Islet precursor cell (in vitro differentiated cells): ENCODE measurements around the gene ARHGEF12.

Source experiments
- DNase-seq: peaks from one replicate; pipeline ENCODE4 v3.0.0-alpha.2; 2018

Gene ARHGEF12

DNA sequence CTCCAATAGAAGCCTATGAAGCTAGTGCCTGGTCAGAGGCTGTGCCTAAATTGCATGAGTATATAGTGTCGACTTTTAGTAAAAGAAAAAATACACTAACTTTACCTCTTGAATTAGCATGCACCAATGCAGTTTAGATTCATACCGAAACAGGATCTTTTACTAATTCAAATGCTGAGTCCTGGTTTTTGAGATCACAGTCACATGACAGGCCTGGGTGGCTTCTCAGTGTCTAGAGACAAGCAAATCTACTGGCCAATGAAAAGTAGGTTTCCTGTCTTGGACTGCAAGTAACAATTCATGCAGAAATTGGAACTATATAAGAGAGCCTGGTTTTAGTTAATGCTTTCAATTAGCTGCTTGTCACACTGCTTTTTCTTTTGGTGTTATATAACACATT, 7.2 kb downstream of the ARHGEF12 start:
- no peak for DNase-seq

DNA sequence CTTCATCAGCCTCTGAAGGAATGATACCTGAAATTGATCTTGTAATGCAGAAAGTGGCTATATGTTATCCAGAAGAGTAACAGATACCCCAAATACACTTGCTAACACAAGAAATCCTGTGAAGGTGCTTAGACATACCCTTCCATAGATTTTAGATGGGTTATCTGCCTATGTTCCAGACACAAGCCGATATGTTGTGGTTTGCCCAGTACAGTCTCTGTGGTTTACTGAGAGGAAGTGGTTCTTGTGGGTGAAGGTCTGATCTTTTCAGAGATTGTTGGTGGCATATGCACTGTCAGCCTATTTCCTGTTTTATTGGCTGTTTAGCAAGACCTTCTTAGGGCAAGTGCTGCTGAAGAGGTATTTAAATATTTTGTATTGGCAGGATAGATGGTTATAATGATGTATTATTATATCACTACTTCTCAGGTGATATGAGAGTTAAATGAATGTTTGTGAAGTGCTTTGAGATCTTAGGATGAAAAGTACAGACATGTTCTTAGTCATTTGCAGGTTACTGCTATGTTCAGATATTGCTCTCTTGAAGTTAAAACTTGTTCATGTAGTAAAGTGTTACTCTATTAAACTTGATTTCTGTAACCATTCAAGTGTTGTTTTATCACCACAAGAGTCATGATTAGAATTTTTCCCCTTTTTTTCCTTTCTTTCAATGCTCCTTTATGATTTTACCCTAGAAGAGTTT, 8.2 kb downstream of the ARHGEF12 start:
- DNase-seq = peak; percentile 74

GRCh38 chr11:120346233-120346632, 10.0 kb downstream of the ARHGEF12 start:
- no peak for DNase-seq

DNA sequence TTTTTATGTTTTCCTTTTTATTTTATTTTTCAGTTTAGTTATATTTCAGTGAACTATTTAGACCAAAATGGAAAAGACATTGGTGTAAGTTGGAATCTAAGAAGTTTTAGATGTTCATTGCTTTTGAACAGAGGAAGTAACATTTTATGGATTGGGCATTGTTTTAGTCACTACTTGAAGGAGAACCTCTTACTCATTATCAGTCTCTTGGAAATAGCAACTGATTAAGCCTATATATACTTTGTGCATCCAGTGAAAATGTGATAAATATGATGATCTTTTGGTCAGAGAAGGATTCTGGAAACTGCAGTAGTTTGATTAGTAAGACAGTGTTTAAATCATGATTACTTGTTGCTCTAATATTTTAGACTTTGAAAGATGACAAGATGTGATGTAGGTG, 14.4 kb downstream of the ARHGEF12 start:
- DNase-seq = no peak

DNA sequence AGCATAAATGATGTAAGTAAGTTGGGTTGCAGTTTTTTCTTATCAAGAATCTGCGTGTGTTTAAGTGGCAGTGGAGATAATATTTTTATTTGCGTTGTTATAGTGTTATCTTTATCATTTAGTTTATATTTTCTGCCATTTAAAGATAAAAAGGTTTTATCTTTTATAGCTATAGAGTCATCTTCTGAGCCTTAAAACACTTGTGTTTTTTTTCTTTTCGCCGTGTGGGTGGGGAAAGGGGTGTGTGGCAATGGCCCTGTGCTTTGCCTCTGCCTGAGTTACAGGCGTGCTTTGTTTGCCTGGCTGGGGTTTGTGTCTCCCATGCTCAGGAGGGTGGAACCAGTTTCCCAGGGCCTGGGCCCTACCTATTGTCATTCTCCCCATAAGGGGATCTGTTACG, 16.2 kb downstream of the ARHGEF12 start:
- DNase-seq = peak; percentile 72

DNA sequence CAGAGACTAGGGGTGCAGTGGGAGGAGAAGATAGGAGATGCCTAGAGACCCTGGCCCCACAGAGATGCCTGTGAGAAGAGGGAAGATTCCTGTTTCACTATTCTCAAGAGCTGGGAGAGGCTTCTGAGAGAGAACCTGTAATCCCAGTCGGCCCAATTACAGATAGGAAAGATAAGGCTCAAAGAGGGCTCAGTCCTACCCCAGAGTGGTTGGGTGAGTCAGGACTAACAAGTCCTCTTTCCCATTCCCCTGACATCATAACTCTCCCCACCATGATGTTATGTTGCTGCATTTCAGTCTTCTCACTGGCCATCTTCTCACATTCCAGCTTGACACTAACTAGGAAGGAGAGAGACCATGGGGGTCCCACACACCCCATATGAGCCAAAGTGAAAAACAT, 17.9 kb downstream of the ARHGEF12 start:
- DNase-seq = peak; percentile 91

DNA sequence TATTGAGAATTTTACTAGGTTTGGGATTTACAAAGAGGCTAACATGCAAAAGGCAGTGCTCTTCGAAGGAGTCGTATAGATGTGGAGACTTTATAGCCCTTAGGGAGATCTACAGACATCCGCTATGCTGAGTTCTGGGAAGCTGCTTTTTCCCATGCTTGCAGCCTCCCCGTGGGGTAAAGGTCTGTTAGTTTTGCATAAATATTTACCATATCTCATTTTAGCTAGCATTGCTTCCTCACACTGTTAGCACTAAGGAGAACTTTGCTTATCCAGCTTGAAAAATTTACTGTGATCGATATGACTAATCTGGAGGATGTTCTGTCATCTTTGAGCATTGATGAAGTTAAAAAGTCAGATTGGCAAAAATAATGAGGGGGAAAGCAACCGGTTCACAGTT, 18.6 kb downstream of the ARHGEF12 start:
- no peak for DNase-seq

GRCh38 chr11:120357620-120358019, 21.4 kb downstream of the ARHGEF12 start:
- no peak for DNase-seq

GRCh38 chr11:120358729-120359128, 22.5 kb downstream of the ARHGEF12 start:
- DNase-seq = no peak

DNA sequence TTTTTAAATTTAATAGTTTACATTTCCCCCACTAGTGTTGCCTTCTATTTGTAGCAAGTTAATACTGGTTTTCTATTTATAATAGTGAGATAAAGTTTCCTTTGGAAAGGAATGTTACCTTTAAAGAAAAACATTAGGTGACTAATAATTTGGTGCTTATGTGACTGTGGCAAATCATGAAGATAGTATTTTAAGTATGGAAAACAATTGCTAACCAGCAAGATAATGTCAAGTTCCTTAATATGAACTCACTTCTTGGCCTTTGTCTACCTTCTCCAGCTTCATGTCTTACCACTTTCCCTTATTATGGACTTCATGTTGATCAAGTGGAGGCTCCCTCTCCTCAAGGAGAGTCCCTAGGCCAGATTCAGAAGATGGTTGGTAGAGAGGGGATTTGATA, 27.2 kb downstream of the ARHGEF12 start:
- no peak for DNase-seq

DNA sequence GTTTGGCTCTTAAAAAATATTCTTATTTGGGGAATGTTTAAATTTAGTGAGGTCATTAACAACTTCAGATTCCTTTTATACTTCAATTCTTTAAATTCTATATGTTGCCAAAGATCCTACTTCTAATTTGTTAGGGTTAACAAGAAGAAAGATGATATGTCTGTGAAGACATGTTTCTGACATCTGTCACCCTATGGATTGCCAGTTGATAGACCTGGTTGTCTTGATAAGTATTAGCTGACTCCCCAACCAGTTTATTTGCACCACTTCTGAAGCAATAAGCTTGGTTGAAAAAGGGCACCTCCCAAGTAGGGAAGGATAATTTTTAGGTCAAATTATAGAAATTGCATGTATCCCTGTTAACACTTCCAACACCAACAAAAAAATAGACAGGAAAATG, 29.3 kb downstream of the ARHGEF12 start:
- no peak for DNase-seq

DNA sequence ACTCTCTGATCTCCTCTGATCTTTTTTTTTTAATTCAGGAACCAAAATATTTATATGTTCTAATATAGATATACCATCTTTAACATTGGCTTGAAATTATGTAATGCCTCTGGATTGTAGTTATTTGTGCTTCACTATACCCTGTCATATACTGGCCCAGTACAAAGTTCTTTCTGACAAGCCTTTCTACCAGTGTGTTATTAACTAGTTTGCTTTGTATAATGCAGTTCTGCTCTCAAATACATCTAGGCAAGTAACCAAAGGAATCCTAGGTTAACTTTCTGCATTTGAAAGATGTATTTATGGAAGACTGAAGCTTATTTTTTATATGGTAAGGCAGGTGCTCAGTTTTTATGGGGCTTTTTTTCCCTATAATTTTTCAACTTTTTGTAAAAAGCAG, 36.1 kb downstream of the ARHGEF12 start:
- DNase-seq = no peak

GRCh38 chr11:120375076-120375475, 38.9 kb downstream of the ARHGEF12 start:
- DNase-seq = no peak

- no peak for DNase-seq
Measured at GRCh38 chr11:120376547-120377182, 40.5 kb downstream of the ARHGEF12 start.

- no peak for DNase-seq
Measured at GRCh38 chr11:120378474-120378873, 42.3 kb downstream of the ARHGEF12 start.

DNA sequence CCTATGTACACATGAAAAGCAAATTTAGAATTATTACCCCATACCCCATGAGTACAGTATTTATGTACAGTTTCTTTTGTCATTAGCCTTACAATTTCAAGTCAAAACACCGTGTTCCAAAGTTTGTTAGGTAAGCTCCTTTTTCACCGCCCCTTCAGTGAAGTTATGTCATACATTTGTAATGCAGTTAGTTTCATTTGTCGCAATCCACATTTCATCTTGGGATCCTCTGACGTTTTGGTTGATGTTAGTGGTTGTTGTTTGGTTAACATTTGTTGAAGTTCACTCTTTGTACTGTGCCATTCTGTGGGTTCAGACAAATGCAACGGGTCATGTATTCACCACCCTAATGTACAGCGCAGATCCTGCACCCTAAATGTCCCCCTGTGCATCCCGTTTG, 45.2 kb downstream of the ARHGEF12 start:
- no peak for DNase-seq

- no peak for DNase-seq
Measured at GRCh38 chr11:120383518-120384155, 47.4 kb downstream of the ARHGEF12 start.

DNA sequence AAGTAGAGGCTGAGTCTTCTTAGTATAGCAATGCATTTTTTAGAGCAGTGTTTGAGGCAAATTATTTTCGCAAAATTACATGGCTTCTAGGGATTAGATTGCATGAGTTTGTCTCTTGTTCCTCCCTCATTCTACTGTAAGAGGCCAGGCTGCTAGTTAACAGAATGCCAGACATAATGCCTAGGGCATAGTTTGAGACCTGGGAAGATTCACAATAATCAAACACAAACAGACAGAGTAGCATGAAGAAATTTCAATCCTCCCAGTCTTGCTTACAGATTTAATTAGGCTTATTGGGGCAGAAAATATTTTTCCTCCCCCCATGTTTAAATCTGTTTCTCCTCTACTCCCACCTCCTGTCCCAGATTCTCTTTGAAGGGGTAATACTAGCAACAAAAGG, 48.3 kb downstream of the ARHGEF12 start:
- DNase-seq = no peak

DNA sequence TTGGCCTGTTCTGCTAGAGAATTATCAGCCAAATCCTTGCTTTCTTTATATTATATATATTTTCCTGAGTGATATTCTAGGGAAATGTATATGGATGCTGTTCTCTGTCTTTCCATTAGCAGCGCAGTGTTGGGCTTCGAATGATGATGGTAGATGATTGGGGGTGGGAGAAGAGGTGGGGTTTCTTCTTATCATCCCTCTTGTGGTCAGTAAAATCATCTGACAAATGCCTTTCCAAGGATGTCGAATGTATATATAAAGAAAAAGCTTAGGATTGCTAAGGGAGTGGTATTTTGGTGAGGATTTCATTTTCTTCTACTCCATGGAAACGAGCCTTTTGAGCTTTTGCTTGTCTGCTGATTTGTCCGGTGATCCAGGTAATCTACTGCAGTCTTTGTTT, 48.9 kb downstream of the ARHGEF12 start:
- DNase-seq = no peak

DNA sequence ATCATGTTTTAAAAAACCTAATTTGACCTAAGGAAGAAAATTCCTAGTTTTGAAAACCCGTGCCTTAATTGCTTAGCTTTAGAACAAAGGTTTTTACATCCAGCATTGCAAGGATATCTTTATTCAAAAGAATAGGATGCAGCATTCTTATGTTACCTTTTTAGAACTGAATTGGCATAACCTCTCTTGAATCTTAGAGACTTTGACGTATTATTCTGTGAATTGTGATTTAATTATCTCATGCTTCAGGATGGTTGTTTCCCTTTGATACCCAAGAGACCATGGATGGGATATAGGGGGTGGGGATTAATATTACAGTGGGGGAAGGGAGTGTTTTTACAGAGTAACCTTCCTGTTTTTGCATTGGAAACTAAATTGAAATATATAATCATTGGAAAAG, 49.4 kb downstream of the ARHGEF12 start:
- no peak for DNase-seq

- DNase-seq = no peak
Measured at GRCh38 chr11:120386318-120386717, 50.1 kb downstream of the ARHGEF12 start.

DNA sequence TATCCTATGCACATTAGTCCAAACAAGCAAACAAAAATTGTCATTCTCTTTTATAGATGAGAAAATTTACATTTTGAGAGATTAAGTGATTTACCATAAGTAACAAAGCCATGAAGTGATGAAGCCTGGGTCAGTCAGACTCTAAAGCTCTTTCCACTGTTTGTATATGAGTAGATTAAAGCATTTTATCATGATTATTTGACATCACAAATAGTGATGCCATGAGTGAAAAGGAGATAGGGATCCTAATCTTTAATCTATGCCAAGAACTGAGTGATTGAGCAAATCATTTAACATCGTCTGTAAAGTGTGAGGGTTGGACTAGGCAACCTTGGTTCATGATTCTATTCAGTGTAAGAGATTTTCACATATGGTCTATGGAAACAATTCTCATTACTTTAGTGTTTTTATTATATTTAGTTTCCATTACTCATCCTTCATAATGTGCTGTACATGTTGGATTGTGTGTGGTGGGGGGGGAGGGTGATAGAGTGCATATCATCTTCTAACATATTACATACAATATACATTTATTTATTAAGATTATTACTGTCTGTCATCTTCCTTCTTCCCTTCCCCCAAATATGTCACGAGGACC, 50.7 kb downstream of the ARHGEF12 start:
- DNase-seq = no peak

DNA sequence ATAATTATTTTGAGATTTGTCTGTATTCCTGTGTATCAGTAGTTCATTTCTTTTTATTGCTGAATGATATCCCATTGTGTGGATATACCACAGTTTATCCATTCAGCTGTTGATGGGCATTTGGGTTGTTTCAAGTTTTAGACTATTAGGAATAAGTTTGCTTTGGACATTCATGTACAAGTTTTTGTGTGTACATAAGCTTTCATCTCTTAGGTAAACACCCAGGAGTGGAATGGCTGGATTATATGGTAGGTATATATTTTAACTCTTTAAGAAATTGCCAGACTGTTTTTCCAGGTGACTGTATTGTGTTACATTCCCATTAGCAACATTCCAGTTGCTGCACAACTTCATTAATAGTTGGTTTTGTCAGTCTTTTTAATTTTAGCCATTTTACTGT, 52.0 kb downstream of the ARHGEF12 start:
- DNase-seq = no peak
